Uterus (tissue), 2 donors: Measurements from ENCODE around the gene OR1I1.
A peak's percentile ranks its signal among the peaks of the same experiment; 100 is the strongest.

Experiments used
- CTCF ChIP-seq, 4 experiments: fragments of 200-600 bp in 2 of 4; fragments of 450-650 bp in 2 of 4; sonication (generic) in 2 of 4; IDR thresholded peaks; one replicate each; pipeline ENCODE4 v1.5.1; 2016 to 2019; ENCODE audit warnings: antibody characterized with exemption in 4 of 4, mild to moderate bottlenecking in 2 of 4, moderate library complexity in 1 of 4
- POLR2A ChIP-seq, 2 donors: fragments of 450-650 bp; IDR thresholded peaks; one replicate each; pipeline ENCODE4 v1.6.1; 2016; ENCODE audit warnings: antibody characterized with exemption in 2 of 2, mild to moderate bottlenecking in 1 of 2, moderate library complexity in 1 of 2

GRCh38 chr19:15091918-15092753 lies 10.1 kb downstream of the OR1I1 start:
- TF ChIP-seq POLR2A (IDR thresholded peaks at IDR 0.05) (no peak), CTCF (IDR thresholded peaks at IDR 0.05) (peak; percentile 45 to 75 (median 64))
